GM23338 (cell line): Measurements from ENCODE around the gene SMAD3. TPM values are rescaled to one million over a fixed set of nuclear protein-coding genes. Genes with fewer than 3 reads are reported as not detected.

Experiments used
- ATAC-seq: fragments of 200-7000 bp; cut with Tn5 transposase; 3 replicates; pipeline ENCODE4 v1.9.1; 2020
- DNase-seq: peaks from one replicate; pipeline ENCODE4 v3.0.0-alpha.2; 2015; ENCODE audit warnings: low spot score
- H2AFZ ChIP-seq: fragments of 200-600 bp; sonication (generic); 2 replicates; pipeline ENCODE4 v1.8.0; 2016; ENCODE audit warnings: antibody characterized with exemption, mild to moderate bottlenecking, moderate library complexity
- H3F3A ChIP-seq: fragments of 200-600 bp; sonication (generic); replicated peaks from 2 replicates; pipeline ENCODE4 v1.8.0; 2017; ENCODE audit warnings: antibody characterized with exemption, mixed run types, low read depth
- H3K27ac ChIP-seq: fragments of 200-600 bp; sonication (generic); 2 replicates; pipeline ENCODE4 v1.6.1; 2016; ENCODE audit warnings: low read depth
- H3K27me3 ChIP-seq: fragments of 200-600 bp; sonication (generic); 2 replicates; pipeline ENCODE4 v1.8.0; 2016; ENCODE audit warnings: mild to moderate bottlenecking, mixed run types, moderate library complexity; ENCODE audit not compliant: insufficient read depth
- H3K36me3 ChIP-seq: fragments of 200-600 bp; sonication (generic); 2 replicates; pipeline ENCODE4 v1.8.0; 2016; ENCODE audit warnings: mild to moderate bottlenecking; ENCODE audit not compliant: insufficient read depth
- H3K4me1 ChIP-seq: fragments of 200-600 bp; sonication (generic); 2 replicates; pipeline ENCODE4 v1.8.0; 2016; ENCODE audit warnings: mild to moderate bottlenecking, moderate library complexity; ENCODE audit not compliant: insufficient read depth
- H3K4me2 ChIP-seq: fragments of 200-600 bp; sonication (generic); 2 replicates; pipeline ENCODE4 v1.7.1; 2017; ENCODE audit warnings: mixed run types
- H3K4me3 ChIP-seq: fragments of 200-600 bp; sonication (generic); 2 replicates; pipeline ENCODE4 v1.6.1; 2016; ENCODE audit warnings: mixed run types
- H3K79me2 ChIP-seq: fragments of 200-600 bp; sonication (generic); replicated peaks from 2 replicates; pipeline ENCODE4 v1.8.0; 2017; ENCODE audit warnings: mild to moderate bottlenecking; ENCODE audit not compliant: insufficient read depth
- H3K9me2 ChIP-seq: fragments of 200-600 bp; sonication (generic); 2 replicates; pipeline ENCODE4 v1.8.0; 2017; ENCODE audit not compliant: insufficient read depth
- H4K20me1 ChIP-seq: fragments of 200-600 bp; sonication (generic); replicated peaks from 2 replicates; pipeline ENCODE4 v1.8.0; 2017; ENCODE audit warnings: mild to moderate bottlenecking; ENCODE audit not compliant: insufficient read depth
- H3K27ac Mint-ChIP-seq: 2 replicates; pipeline ENCODE4 v1.8.0; 2020; ENCODE audit warnings: inconsistent platforms, mild to moderate bottlenecking, moderate library complexity, mixed read lengths
- H3K27me3 Mint-ChIP-seq: 3 replicates; pipeline ENCODE4 v1.8.0; 2022; ENCODE audit warnings: low read depth, mild to moderate bottlenecking, moderate library complexity, mixed read lengths, inconsistent platforms; ENCODE audit not compliant: insufficient read depth, poor library complexity
- H3K36me3 Mint-ChIP-seq: 3 replicates; pipeline ENCODE4 v1.8.0; 2021; ENCODE audit warnings: low read depth, mild to moderate bottlenecking, inconsistent platforms, moderate library complexity, mixed read lengths
- H3K4me1 Mint-ChIP-seq: 3 replicates; pipeline ENCODE4 v1.8.0; 2020; ENCODE audit warnings: mild to moderate bottlenecking, inconsistent platforms, mixed read lengths
- H3K4me3 Mint-ChIP-seq: 3 replicates; pipeline ENCODE4 v1.8.0; 2021; ENCODE audit warnings: moderate library complexity, mild to moderate bottlenecking, inconsistent platforms, mixed read lengths
- H3K9me3 Mint-ChIP-seq: 3 replicates; pipeline ENCODE4 v1.8.0; 2020; ENCODE audit warnings: moderate library complexity, mild to moderate bottlenecking, inconsistent platforms, mixed read lengths
- CREB1 ChIP-seq: fragments of 250-450 bp; sonication (Bioruptor Pico); IDR thresholded peaks from 2 replicates; pipeline ENCODE4 v1.5.0; 2020; ENCODE audit warnings: low read depth, mild to moderate bottlenecking, moderate library complexity
- EZH2 ChIP-seq: fragments of 200-600 bp; sonication (generic); IDR thresholded peaks from one replicate; pipeline ENCODE4 v1.8.0; 2017; ENCODE audit warnings: antibody characterized with exemption, mild to moderate bottlenecking, low read depth; ENCODE audit not compliant: unreplicated experiment
- JUNB ChIP-seq: IDR thresholded peaks from one replicate; pipeline ENCODE4 v1.6.1; 2016; ENCODE audit warnings: antibody characterized with exemption; ENCODE audit not compliant: unreplicated experiment
- NANOG ChIP-seq: IDR thresholded peaks from 2 replicates; pipeline ENCODE4 v1.6.1; 2016; ENCODE audit warnings: antibody characterized with exemption, borderline replicate concordance
- POLR2AphosphoS5 ChIP-seq: IDR thresholded peaks from 2 replicates; pipeline ENCODE4 v1.6.1; 2016; ENCODE audit warnings: antibody characterized with exemption, low read depth
- STAT1 ChIP-seq: IDR thresholded peaks from one replicate; pipeline ENCODE4 v1.6.1; 2016; ENCODE audit warnings: antibody characterized with exemption; ENCODE audit not compliant: unreplicated experiment
- polyA plus RNA-seq: library from polyadenylated mRNA; unstranded; fragments of >200 nt; fragmentation: Nextera tagmentation; extraction: Ambion mirVana; gene quantifications from 2 replicates; pipeline ENCODE4 v1.2.1, GENCODE V29; 2016
- total RNA-seq: library from RNA; depleted of rRNA; stranded (reverse); fragments of >200 nt; shearing (Covaris generic); gene quantifications from 2 replicates; pipeline ENCODE4 v1.2.3, GENCODE V29; 2014
- TF ChIP-seq, protein P1 (sequence below), 2 experiments: fragments of 200-600 bp in 1 of 2; sonication (generic) in 1 of 2; conservative IDR thresholded peaks; 2 replicates each; pipeline versions ENCODE4 v1.5.1 to v1.6.1; 2016 to 2017; ENCODE audit warnings: antibody characterized with exemption in 2 of 2, low read depth in 2 of 2, mild to moderate bottlenecking in 2 of 2, moderate library complexity in 1 of 2
- TF ChIP-seq, protein P2 (sequence below): IDR thresholded peaks from one replicate; pipeline ENCODE4 v1.6.1; 2018; ENCODE audit warnings: antibody characterized with exemption; ENCODE audit not compliant: unreplicated experiment
- TF ChIP-seq, protein P3 (sequence below): fragments of 250-450 bp; sonication (Bioruptor Pico); IDR thresholded peaks from 2 replicates; pipeline ENCODE4 v1.5.0; 2020; ENCODE audit warnings: mild to moderate bottlenecking, moderate library complexity

The SMAD3 gene
- total and polyA plus RNA-seq, 2 experiments from 2014 or later: 4.9 to 11.6 TPM

DNA sequence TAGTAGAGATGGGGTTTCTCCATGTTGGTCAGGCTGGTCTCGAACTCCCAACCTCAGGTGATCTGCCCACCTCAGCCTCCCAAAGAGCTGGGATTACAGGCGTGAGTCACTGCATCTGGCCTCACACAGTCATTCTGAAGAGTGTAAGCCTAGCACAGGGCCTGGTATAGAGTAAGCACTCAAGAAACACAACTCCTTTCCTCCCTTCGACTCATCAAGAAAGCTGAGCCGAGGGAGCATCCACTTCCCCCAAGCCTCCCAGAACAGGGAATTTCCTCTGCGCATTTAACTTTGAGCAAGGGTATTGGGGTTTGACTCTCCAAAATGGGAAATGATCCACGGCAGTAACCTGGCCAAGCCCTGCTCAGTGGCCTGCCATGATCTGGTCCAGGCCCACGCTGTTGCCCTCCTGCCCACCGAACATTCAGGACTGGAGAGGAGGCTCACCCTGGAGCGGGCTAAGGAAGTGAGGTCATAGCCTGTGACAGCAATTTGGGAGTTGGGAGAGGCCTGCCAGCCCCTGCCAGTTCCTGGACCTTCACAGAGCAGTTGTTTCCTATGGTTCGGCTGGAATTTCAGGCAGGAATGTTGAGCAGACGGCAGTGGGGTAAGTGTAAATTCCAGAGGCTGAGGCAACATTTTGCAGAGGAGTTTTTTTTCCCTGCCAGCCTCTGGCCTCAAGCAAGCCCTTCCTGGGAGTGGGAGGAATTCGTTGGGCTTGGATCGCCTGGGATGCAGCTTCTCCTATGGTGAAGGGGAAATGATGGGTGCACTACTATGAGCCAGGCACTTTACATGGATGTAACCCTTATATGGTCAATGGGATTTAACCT, 21.2 kb upstream of the SMAD3 start:
- H3K4me1 ChIP-seq: peaks cover 15% of the 10 kb centered on the region
- ATAC-seq (peak; percentile 78), DNase-seq (peak; percentile 87)
- H4K20me1 ChIP-seq: no peaks in the 10 kb centered on the region
- TF ChIP-seq CREB1 (CRISPR knock-in tag) (peak; percentile 47; the same call in 1 of the 2 replicates), POLR2AphosphoS5 (no peak), STAT1 (no peak)
- no peak overlapping the region for H3K4me3 ChIP-seq
- H3K27me3 ChIP-seq: no peaks in the 10 kb centered on the region
- Mint-ChIP-seq H3K9me3 (no peaks in the 10 kb centered on the region), H3K36me3 (no peaks in the 10 kb centered on the region), H3K27ac (peak overlapping the region; percentile 75), H3K4me1 (peaks cover 18% of the 10 kb centered on the region), H3K27me3 (peaks cover 1% of the 10 kb centered on the region), H3K4me3 (no peak overlapping the region)
- no peaks in the 10 kb centered on the region for H3K79me2 ChIP-seq
- H3F3A ChIP-seq: 0 out of 2 replicates have a peak, but pooled peaks cover 5% of the 10 kb centered on the region
- H3K36me3 ChIP-seq: no peaks in the 10 kb centered on the region
- H3K9me2 ChIP-seq: no peaks in the 10 kb centered on the region
- H2AFZ ChIP-seq: no peak overlapping the region
- H3K4me2 ChIP-seq: no peak overlapping the region
- H3K27ac ChIP-seq: peak overlapping the region; percentile 78

DNA sequence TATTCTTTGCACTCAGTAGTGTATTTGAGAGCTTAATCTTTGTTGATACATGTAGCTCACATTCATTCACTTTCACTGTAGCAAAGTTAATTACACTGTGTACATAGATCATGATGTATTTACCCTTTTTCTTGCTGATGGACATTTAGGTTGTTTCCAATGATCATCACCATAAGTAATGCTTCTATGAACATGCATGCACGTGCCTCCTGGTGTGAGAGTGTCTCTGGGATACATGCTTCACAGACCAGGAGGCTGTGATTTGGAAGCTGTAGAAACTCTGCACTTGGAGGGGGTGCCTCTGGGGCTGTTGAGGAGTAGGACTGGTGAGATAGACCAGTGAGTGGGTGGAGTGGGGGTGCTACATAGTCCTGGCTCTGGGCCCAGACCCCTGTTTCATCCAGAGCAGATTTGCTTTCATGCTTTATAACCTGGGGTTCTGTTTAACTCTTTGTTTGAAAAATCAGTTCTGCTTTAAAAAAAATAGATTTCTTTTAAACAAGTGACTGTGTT, 18.2 kb upstream of the SMAD3 start:
- no peak overlapping the region for H3K4me3 ChIP-seq
- DNase-seq: no peak
- no peak for TF ChIP-seq EZH2
- no peak for TF ChIP-seq NANOG
- no peak for TF ChIP-seq POLR2AphosphoS5
- TF ChIP-seq CREB1 (CRISPR knock-in tag): no peak
- TF ChIP-seq, protein P1, sequence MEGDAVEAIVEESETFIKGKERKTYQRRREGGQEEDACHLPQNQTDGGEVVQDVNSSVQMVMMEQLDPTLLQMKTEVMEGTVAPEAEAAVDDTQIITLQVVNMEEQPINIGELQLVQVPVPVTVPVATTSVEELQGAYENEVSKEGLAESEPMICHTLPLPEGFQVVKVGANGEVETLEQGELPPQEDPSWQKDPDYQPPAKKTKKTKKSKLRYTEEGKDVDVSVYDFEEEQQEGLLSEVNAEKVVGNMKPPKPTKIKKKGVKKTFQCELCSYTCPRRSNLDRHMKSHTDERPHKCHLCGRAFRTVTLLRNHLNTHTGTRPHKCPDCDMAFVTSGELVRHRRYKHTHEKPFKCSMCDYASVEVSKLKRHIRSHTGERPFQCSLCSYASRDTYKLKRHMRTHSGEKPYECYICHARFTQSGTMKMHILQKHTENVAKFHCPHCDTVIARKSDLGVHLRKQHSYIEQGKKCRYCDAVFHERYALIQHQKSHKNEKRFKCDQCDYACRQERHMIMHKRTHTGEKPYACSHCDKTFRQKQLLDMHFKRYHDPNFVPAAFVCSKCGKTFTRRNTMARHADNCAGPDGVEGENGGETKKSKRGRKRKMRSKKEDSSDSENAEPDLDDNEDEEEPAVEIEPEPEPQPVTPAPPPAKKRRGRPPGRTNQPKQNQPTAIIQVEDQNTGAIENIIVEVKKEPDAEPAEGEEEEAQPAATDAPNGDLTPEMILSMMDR (conservative IDR thresholded peaks at IDR 0.05; ENCODE audit: low read depth in 2 of 2): no peak
- TF ChIP-seq, protein P2, sequence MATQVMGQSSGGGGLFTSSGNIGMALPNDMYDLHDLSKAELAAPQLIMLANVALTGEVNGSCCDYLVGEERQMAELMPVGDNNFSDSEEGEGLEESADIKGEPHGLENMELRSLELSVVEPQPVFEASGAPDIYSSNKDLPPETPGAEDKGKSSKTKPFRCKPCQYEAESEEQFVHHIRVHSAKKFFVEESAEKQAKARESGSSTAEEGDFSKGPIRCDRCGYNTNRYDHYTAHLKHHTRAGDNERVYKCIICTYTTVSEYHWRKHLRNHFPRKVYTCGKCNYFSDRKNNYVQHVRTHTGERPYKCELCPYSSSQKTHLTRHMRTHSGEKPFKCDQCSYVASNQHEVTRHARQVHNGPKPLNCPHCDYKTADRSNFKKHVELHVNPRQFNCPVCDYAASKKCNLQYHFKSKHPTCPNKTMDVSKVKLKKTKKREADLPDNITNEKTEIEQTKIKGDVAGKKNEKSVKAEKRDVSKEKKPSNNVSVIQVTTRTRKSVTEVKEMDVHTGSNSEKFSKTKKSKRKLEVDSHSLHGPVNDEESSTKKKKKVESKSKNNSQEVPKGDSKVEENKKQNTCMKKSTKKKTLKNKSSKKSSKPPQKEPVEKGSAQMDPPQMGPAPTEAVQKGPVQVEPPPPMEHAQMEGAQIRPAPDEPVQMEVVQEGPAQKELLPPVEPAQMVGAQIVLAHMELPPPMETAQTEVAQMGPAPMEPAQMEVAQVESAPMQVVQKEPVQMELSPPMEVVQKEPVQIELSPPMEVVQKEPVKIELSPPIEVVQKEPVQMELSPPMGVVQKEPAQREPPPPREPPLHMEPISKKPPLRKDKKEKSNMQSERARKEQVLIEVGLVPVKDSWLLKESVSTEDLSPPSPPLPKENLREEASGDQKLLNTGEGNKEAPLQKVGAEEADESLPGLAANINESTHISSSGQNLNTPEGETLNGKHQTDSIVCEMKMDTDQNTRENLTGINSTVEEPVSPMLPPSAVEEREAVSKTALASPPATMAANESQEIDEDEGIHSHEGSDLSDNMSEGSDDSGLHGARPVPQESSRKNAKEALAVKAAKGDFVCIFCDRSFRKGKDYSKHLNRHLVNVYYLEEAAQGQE: no peak
- TF ChIP-seq, protein P3, sequence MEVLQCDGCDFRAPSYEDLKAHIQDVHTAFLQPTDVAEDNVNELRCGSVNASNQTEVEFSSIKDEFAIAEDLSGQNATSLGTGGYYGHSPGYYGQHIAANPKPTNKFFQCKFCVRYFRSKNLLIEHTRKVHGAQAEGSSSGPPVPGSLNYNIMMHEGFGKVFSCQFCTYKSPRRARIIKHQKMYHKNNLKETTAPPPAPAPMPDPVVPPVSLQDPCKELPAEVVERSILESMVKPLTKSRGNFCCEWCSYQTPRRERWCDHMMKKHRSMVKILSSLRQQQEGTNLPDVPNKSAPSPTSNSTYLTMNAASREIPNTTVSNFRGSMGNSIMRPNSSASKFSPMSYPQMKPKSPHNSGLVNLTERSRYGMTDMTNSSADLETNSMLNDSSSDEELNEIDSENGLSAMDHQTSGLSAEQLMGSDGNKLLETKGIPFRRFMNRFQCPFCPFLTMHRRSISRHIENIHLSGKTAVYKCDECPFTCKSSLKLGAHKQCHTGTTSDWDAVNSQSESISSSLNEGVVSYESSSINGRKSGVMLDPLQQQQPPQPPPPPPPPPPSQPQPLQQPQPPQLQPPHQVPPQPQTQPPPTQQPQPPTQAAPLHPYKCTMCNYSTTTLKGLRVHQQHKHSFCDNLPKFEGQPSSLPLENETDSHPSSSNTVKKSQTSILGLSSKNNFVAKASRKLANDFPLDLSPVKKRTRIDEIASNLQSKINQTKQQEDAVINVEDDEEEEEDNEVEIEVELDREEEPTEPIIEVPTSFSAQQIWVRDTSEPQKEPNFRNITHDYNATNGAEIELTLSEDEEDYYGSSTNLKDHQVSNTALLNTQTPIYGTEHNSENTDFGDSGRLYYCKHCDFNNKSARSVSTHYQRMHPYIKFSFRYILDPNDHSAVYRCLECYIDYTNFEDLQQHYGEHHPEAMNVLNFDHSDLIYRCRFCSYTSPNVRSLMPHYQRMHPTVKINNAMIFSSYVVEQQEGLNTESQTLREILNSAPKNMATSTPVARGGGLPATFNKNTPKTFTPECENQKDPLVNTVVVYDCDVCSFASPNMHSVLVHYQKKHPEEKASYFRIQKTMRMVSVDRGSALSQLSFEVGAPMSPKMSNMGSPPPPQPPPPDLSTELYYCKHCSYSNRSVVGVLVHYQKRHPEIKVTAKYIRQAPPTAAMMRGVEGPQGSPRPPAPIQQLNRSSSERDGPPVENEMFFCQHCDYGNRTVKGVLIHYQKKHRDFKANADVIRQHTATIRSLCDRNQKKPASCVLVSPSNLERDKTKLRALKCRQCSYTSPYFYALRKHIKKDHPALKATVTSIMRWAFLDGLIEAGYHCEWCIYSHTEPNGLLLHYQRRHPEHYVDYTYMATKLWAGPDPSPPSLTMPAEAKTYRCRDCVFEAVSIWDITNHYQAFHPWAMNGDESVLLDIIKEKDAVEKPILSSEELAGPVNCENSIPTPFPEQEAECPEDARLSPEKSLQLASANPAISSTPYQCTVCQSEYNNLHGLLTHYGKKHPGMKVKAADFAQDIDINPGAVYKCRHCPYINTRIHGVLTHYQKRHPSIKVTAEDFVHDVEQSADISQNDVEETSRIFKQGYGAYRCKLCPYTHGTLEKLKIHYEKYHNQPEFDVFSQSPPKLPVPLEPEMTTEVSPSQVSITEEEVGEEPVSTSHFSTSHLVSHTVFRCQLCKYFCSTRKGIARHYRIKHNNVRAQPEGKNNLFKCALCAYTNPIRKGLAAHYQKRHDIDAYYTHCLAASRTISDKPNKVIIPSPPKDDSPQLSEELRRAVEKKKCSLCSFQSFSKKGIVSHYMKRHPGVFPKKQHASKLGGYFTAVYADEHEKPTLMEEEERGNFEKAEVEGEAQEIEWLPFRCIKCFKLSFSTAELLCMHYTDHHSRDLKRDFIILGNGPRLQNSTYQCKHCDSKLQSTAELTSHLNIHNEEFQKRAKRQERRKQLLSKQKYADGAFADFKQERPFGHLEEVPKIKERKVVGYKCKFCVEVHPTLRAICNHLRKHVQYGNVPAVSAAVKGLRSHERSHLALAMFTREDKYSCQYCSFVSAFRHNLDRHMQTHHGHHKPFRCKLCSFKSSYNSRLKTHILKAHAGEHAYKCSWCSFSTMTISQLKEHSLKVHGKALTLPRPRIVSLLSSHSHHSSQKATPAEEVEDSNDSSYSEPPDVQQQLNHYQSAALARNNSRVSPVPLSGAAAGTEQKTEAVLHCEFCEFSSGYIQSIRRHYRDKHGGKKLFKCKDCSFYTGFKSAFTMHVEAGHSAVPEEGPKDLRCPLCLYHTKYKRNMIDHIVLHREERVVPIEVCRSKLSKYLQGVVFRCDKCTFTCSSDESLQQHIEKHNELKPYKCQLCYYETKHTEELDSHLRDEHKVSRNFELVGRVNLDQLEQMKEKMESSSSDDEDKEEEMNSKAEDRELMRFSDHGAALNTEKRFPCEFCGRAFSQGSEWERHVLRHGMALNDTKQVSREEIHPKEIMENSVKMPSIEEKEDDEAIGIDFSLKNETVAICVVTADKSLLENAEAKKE (CRISPR knock-in tag): no peak
- no peak for TF ChIP-seq JUNB

More for the DNA sequence above, 18.2 kb upstream of the SMAD3 start:
- no peaks in the 10 kb centered on the region for H3K79me2 ChIP-seq
- no peak overlapping the region for H2AFZ ChIP-seq
- Mint-ChIP-seq H3K4me3 (no peak overlapping the region), H3K36me3 (no peaks in the 10 kb centered on the region), H3K27me3 (peaks cover 1% of the 10 kb centered on the region), H3K9me3 (no peaks in the 10 kb centered on the region), H3K27ac (no peak overlapping the region), H3K4me1 (peaks cover 18% of the 10 kb centered on the region)
- ATAC-seq: no peak
- H3K27me3 ChIP-seq: no peaks in the 10 kb centered on the region
- no peaks in the 10 kb centered on the region for H3K9me2 ChIP-seq
- 0 out of 2 replicates have a peak, but pooled peaks cover 2% of the 10 kb centered on the region for H3F3A ChIP-seq
- no peak overlapping the region for H3K27ac ChIP-seq
- H3K4me1 ChIP-seq: no peaks in the 10 kb centered on the region
- no peaks in the 10 kb centered on the region for H3K36me3 ChIP-seq
- H3K4me2 ChIP-seq: no peak overlapping the region
- H4K20me1 ChIP-seq: no peaks in the 10 kb centered on the region
